Hypothalamus (tissue), 51 donors: Measurements from ENCODE around the gene MIB2.
A peak's percentile ranks its signal among the peaks of the same experiment; 100 is the strongest.
"Not testable (repeated sequence)": the region's sequence is repeated elsewhere in the genome, so short reads cannot be mapped to it uniquely, and the experiment has no call there.

Experiments used
- DNase-seq, 51 donors: peaks; one replicate each; lab custom pipeline; 2025; lab: John Stamatoyannopoulos, UW

Gene MIB2

GRCh38 chr1:1625824-1626206 is 10.5 kb downstream of the MIB2 start:
- DNase-seq, result no peak

GRCh38 chr1:1626207-1627141 is 11.2 kb downstream of the MIB2 start:
- no peak for DNase-seq

GRCh38 chr1:1627261-1627828 is 12.0 kb downstream of the MIB2 start:
- DNase-seq, result no peak

- no peak for DNase-seq
These were observed 12.8 kb downstream of the MIB2 start for GRCh38 chr1:1627829-1628753.

- DNase-seq, result no peak
These were observed 13.6 kb downstream of the MIB2 start for GRCh38 chr1:1628754-1629429.

GRCh38 chr1:1629430-1630190 is 14.3 kb downstream of the MIB2 start:
- no peak for DNase-seq

- DNase-seq, result peak in 5 of 51 donors; percentile 5 to 30 (median 21)
These were observed 15.1 kb downstream of the MIB2 start for GRCh38 chr1:1630191-1630964.

GRCh38 chr1:1630965-1631781 is 15.9 kb downstream of the MIB2 start:
- DNase-seq, result peak in 27 of 51 donors; percentile 3 to 69 (median 36)

GRCh38 chr1:1631782-1632420 is 16.6 kb downstream of the MIB2 start, which contains the start of gene MMP23B:
Gene MMP23B (plus strand): TSS chr1:1632173. CDS start chr1:1632219, 46 bp downstream.
- DNase-seq, result no peak

GRCh38 chr1:1633409-1633808 is 18.1 kb downstream of the MIB2 start:
- not testable (repeated sequence) for DNase-seq

- not testable (repeated sequence) for DNase-seq
These were observed 19.3 kb downstream of the MIB2 start for GRCh38 chr1:1634613-1635012.

GRCh38 chr1:1636621-1637478 is 21.6 kb downstream of the MIB2 start:
- not testable (repeated sequence) for DNase-seq

GRCh38 chr1:1637479-1637875 is 22.2 kb downstream of the MIB2 start:
- DNase-seq, result not testable (repeated sequence)

- not testable (repeated sequence) for DNase-seq
These were observed 23.2 kb downstream of the MIB2 start for GRCh38 chr1:1638528-1638927.

GRCh38 chr1:1639368-1639767 is 24.1 kb downstream of the MIB2 start:
- DNase-seq, result not testable (repeated sequence)

GRCh38 chr1:1640081-1640480 is 24.8 kb downstream of the MIB2 start:
- DNase-seq, result not testable (repeated sequence)
